MG63 (cell line): ENCODE results near the gene RIN3. TPM values are rescaled to one million over a fixed set of nuclear protein-coding genes. Genes with fewer than 3 reads are reported as not detected.
A peak's percentile ranks its signal among the peaks of the same experiment; 100 is the strongest.

ENCODE experiments used
- DNase-seq: peaks from one replicate; pipeline ENCODE4 v3.0.0-alpha.2; 2020
- H3K27me3 ChIP-seq: fragments of 250-450 bp; sonication (Bioruptor Pico); 2 replicates; pipeline ENCODE4 v1.5.1; 2020; ENCODE audit warnings: mild to moderate bottlenecking, moderate library complexity
- H3K36me3 ChIP-seq: fragments of 250-450 bp; sonication (Bioruptor Pico); 2 replicates; pipeline ENCODE4 v1.5.1; 2020; ENCODE audit warnings: mild to moderate bottlenecking, moderate library complexity
- H3K4me3 ChIP-seq: fragments of 250-450 bp; sonication (Bioruptor Pico); 2 replicates; pipeline ENCODE4 v1.5.1; 2020; ENCODE audit warnings: mild to moderate bottlenecking, moderate library complexity
- H3K9me3 ChIP-seq: fragments of 250-450 bp; sonication (Bioruptor Pico); 2 replicates; pipeline ENCODE4 v1.5.1; 2020; ENCODE audit warnings: mild to moderate bottlenecking, moderate library complexity
- total RNA-seq: library from RNA; depleted of rRNA; stranded (reverse); fragments of >200 nt; shearing (Covaris generic); gene quantifications from 2 replicates; pipeline ENCODE4 v1.2.3, GENCODE V29; 2014; ENCODE audit warnings: low replicate concordance

The RIN3 gene
- total RNA-seq, 1 experiment from 2014 or later, result 1.4 TPM

- Histone ChIP-seq H3K36me3 (no peaks in the 10 kb centered on the region), H3K9me3 (no peaks in the 10 kb centered on the region), H3K27me3 (no peaks in the 10 kb centered on the region), H3K4me3 (no peak overlapping the region)
- no peak for DNase-seq
Measured at GRCh38 chr14:92589213-92589852, 75.8 kb downstream of the RIN3 start.

GRCh38 chr14:92590176-92590575, 76.6 kb downstream of the RIN3 start:
- H3K36me3 ChIP-seq, result no peaks in the 10 kb centered on the region
- DNase-seq, result no peak
- H3K4me3 ChIP-seq, result no peak overlapping the region
- H3K27me3 ChIP-seq, result no peaks in the 10 kb centered on the region
- no peaks in the 10 kb centered on the region for H3K9me3 ChIP-seq

GRCh38 chr14:92590941-92591340, 77.4 kb downstream of the RIN3 start:
- H3K27me3 ChIP-seq, result no peaks in the 10 kb centered on the region
- H3K4me3 ChIP-seq, result no peak overlapping the region
- H3K36me3 ChIP-seq, result no peaks in the 10 kb centered on the region
- no peak for DNase-seq
- H3K9me3 ChIP-seq, result no peaks in the 10 kb centered on the region

- no peak for DNase-seq
- Histone ChIP-seq H3K36me3 (no peaks in the 10 kb centered on the region), H3K27me3 (no peaks in the 10 kb centered on the region), H3K4me3 (no peak overlapping the region), H3K9me3 (no peaks in the 10 kb centered on the region)
Measured at GRCh38 chr14:92591346-92591745, 77.8 kb downstream of the RIN3 start.

GRCh38 chr14:92595267-92595666, 81.7 kb downstream of the RIN3 start:
- Histone ChIP-seq H3K27me3 (no peaks in the 10 kb centered on the region), H3K4me3 (no peak overlapping the region), H3K36me3 (no peaks in the 10 kb centered on the region), H3K9me3 (no peaks in the 10 kb centered on the region)
- DNase-seq, result no peak

- Histone ChIP-seq H3K36me3 (no peaks in the 10 kb centered on the region), H3K9me3 (no peaks in the 10 kb centered on the region), H3K27me3 (no peaks in the 10 kb centered on the region), H3K4me3 (no peak overlapping the region)
- no peak for DNase-seq
Measured at GRCh38 chr14:92596331-92596907, 82.8 kb downstream of the RIN3 start.

GRCh38 chr14:92597906-92598905, 84.6 kb downstream of the RIN3 start:
- no peak for DNase-seq
- Histone ChIP-seq H3K9me3 (no peaks in the 10 kb centered on the region), H3K4me3 (no peak overlapping the region), H3K36me3 (no peaks in the 10 kb centered on the region), H3K27me3 (no peaks in the 10 kb centered on the region)

- Histone ChIP-seq H3K27me3 (no peaks in the 10 kb centered on the region), H3K9me3 (no peaks in the 10 kb centered on the region), H3K36me3 (no peaks in the 10 kb centered on the region), H3K4me3 (no peak overlapping the region)
- DNase-seq, result peak; percentile 22
Measured at GRCh38 chr14:92599811-92600210, 86.2 kb downstream of the RIN3 start.

- peak; percentile 83 for DNase-seq
- Histone ChIP-seq H3K36me3 (no peaks in the 10 kb centered on the region), H3K27me3 (no peaks in the 10 kb centered on the region), H3K4me3 (no peak overlapping the region), H3K9me3 (no peaks in the 10 kb centered on the region)
Measured at GRCh38 chr14:92600318-92601053, 86.9 kb downstream of the RIN3 start.

GRCh38 chr14:92601131-92601710, 87.6 kb downstream of the RIN3 start:
- Histone ChIP-seq H3K27me3 (no peaks in the 10 kb centered on the region), H3K9me3 (no peaks in the 10 kb centered on the region), H3K36me3 (no peaks in the 10 kb centered on the region), H3K4me3 (no peak overlapping the region)
- DNase-seq, result no peak

- Histone ChIP-seq H3K27me3 (no peaks in the 10 kb centered on the region), H3K9me3 (peaks cover 4% of the 10 kb centered on the region; the same call in 1 of the 2 replicates), H3K36me3 (no peaks in the 10 kb centered on the region), H3K4me3 (no peak overlapping the region)
- no peak for DNase-seq
Measured at GRCh38 chr14:92601757-92602417, 88.3 kb downstream of the RIN3 start.

GRCh38 chr14:92603309-92604242, 90.0 kb downstream of the RIN3 start:
- H3K4me3 ChIP-seq, result no peak overlapping the region
- no peaks in the 10 kb centered on the region for H3K36me3 ChIP-seq
- peaks cover 9% of the 10 kb centered on the region; the same call in 1 of the 2 replicates for H3K9me3 ChIP-seq
- peak; percentile 23 for DNase-seq
- H3K27me3 ChIP-seq, result no peaks in the 10 kb centered on the region

GRCh38 chr14:92605274-92605940, 91.8 kb downstream of the RIN3 start:
- Histone ChIP-seq H3K27me3 (no peaks in the 10 kb centered on the region), H3K36me3 (no peaks in the 10 kb centered on the region), H3K9me3 (peaks cover 9% of the 10 kb centered on the region; the same call in 1 of the 2 replicates), H3K4me3 (no peak overlapping the region)
- no peak for DNase-seq

- H3K36me3 ChIP-seq, result no peaks in the 10 kb centered on the region
- H3K27me3 ChIP-seq, result no peaks in the 10 kb centered on the region
- peaks cover 9% of the 10 kb centered on the region; the same call in 1 of the 2 replicates for H3K9me3 ChIP-seq
- no peak for DNase-seq
- no peak overlapping the region for H3K4me3 ChIP-seq
Measured at GRCh38 chr14:92607251-92607650, 93.7 kb downstream of the RIN3 start.
